ENCODE measurements around the gene LPIN3.

LPIN3 gene

DNA sequence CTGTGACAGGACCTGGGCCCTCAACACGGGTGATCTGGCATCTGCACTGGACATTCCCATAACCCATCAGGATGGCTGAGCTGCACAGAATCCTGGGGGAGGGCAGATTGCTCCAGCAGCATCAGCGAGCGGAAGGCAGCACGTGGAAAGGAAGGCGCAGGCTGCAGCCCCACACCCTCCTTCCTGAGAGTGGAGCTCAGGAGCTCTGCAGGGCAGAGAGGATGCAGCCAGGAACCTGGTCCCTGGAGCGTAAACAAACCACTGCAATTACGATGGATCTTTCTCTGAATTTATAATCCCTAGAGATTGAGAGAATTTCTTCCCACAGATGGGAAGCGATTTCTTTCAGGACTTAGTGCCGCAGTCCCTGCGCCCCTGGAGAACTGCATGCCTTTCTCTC lies 65.7 kb downstream of the LPIN3 start:
- no peaks in the 10 kb centered on the region for H4K20me1 ChIP-seq (ENCODE audit: insufficient read depth, low read length, poor library complexity, severe bottlenecking)
- no peak for TF ChIP-seq EZH2phosphoT487 (IDR thresholded peaks at IDR 0.05; ENCODE audit: borderline replicate concordance)
- TF ChIP-seq, protein P1, sequence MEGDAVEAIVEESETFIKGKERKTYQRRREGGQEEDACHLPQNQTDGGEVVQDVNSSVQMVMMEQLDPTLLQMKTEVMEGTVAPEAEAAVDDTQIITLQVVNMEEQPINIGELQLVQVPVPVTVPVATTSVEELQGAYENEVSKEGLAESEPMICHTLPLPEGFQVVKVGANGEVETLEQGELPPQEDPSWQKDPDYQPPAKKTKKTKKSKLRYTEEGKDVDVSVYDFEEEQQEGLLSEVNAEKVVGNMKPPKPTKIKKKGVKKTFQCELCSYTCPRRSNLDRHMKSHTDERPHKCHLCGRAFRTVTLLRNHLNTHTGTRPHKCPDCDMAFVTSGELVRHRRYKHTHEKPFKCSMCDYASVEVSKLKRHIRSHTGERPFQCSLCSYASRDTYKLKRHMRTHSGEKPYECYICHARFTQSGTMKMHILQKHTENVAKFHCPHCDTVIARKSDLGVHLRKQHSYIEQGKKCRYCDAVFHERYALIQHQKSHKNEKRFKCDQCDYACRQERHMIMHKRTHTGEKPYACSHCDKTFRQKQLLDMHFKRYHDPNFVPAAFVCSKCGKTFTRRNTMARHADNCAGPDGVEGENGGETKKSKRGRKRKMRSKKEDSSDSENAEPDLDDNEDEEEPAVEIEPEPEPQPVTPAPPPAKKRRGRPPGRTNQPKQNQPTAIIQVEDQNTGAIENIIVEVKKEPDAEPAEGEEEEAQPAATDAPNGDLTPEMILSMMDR (conservative IDR thresholded peaks at IDR 0.05; ENCODE audit: low read length): no peak
- no peak overlapping the region for H3K4me3 ChIP-seq (ENCODE audit: low read length, poor library complexity, severe bottlenecking)
- H3K36me3 ChIP-seq (ENCODE audit: insufficient read depth, low read length): peaks cover 48% of the 10 kb centered on the region
- peaks cover 49% of the 10 kb centered on the region for H3K4me1 ChIP-seq (ENCODE audit: insufficient read depth, low read length, poor library complexity, severe bottlenecking)
- no peaks in the 10 kb centered on the region for H3K9me3 ChIP-seq (ENCODE audit: insufficient read depth, low read depth, low read length)
- H3K79me2 ChIP-seq (ENCODE audit: insufficient read depth, low read length): no peaks in the 10 kb centered on the region
- H3K4me2 ChIP-seq (ENCODE audit: low read depth, low read length, poor library complexity, severe bottlenecking): no peak overlapping the region
- H3K27me3 ChIP-seq (ENCODE audit: insufficient read depth, low read length, poor library complexity, severe bottlenecking): no peaks in the 10 kb centered on the region
- H3K9me2 ChIP-seq (replicated peaks; ENCODE audit: low read depth, low read length): no peaks in the 10 kb centered on the region
- H3F3A ChIP-seq (ENCODE audit: low read depth): peaks cover 15% of the 10 kb centered on the region
- no peak overlapping the region for H2AFZ ChIP-seq (ENCODE audit: low read length)
- H3K9ac ChIP-seq (ENCODE audit: low read depth, low read length, poor library complexity, severe bottlenecking): peak overlapping the region; percentile 63

DNA sequence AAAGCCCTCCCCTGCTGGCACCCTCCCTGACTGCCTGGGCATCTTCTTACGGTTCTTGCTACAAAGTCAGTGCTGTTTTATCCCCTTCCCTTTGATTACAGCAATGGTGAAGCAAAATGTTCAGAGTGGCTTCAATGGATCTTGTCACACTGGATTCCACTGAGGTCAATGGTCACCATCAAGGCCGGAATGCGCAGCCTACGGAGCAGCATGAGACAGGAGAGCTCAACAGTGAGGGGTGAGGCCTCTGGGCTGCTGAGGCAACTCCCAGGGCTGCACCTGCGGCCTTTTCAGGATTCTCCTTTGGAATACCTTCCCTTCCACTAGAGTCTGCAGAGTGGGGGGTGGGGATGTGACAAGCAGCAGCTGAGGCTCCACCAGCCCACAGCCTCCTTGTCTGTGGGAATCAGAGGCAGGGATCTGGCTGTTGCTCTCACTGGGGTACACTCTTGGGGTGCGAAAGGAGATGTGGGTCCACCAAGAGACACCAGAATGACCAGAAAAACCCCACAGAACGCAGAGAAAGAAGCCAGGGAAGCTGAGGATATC lies 66.3 kb downstream of the LPIN3 start:
- Histone ChIP-seq H3K9me2 (replicated peaks; ENCODE audit: low read depth, low read length) (no peaks in the 10 kb centered on the region), H3K27me3 (ENCODE audit: insufficient read depth, low read length, poor library complexity, severe bottlenecking) (no peaks in the 10 kb centered on the region), H2AFZ (ENCODE audit: low read length) (no peak overlapping the region), H3K9ac (ENCODE audit: low read depth, low read length, poor library complexity, severe bottlenecking) (peak overlapping the region; percentile 63), H3K9me3 (ENCODE audit: insufficient read depth, low read depth, low read length) (no peaks in the 10 kb centered on the region), H4K20me1 (ENCODE audit: insufficient read depth, low read length, poor library complexity, severe bottlenecking) (no peaks in the 10 kb centered on the region), H3K79me2 (ENCODE audit: insufficient read depth, low read length) (no peaks in the 10 kb centered on the region), H3K4me3 (ENCODE audit: low read length, poor library complexity, severe bottlenecking) (peak overlapping the region; percentile 65), H3K4me2 (ENCODE audit: low read depth, low read length, poor library complexity, severe bottlenecking) (peak overlapping the region; percentile 82), H3K4me1 (ENCODE audit: insufficient read depth, low read length, poor library complexity, severe bottlenecking) (peaks cover 55% of the 10 kb centered on the region), H3F3A (ENCODE audit: low read depth) (peaks cover 15% of the 10 kb centered on the region), H3K36me3 (ENCODE audit: insufficient read depth, low read length) (peaks cover 52% of the 10 kb centered on the region)
- TF ChIP-seq, protein P1 (conservative IDR thresholded peaks at IDR 0.05; ENCODE audit: low read length): no peak
- TF ChIP-seq EZH2phosphoT487 (IDR thresholded peaks at IDR 0.05; ENCODE audit: borderline replicate concordance): no peak

DNA sequence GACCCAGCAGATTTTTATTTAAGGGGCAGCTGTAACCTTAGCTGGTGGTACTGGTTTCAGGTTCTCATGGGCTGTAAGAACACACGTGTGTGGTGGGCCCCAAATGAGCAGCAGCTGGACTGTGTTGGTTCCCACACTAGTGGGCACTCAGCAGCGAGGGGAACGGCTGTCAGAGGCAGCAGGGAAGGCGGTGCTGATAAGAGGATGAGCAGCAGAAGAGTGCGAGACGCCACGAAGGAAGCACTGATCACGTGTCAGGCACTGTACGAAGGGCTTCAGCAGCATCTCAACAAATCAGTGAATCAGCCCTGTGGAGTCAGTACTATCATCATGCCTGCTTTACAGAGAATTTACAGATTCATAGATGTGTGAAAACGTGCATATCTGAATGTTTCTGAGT lies 67.0 kb downstream of the LPIN3 start:
- Histone ChIP-seq H3K9ac (ENCODE audit: low read depth, low read length, poor library complexity, severe bottlenecking) (peak overlapping the region; percentile 63), H3K27me3 (ENCODE audit: insufficient read depth, low read length, poor library complexity, severe bottlenecking) (no peaks in the 10 kb centered on the region), H3K4me3 (ENCODE audit: low read length, poor library complexity, severe bottlenecking) (peak overlapping the region; percentile 65), H3K4me1 (ENCODE audit: insufficient read depth, low read length, poor library complexity, severe bottlenecking) (peaks cover 56% of the 10 kb centered on the region), H3K4me2 (ENCODE audit: low read depth, low read length, poor library complexity, severe bottlenecking) (peak overlapping the region; percentile 82), H4K20me1 (ENCODE audit: insufficient read depth, low read length, poor library complexity, severe bottlenecking) (no peaks in the 10 kb centered on the region), H3K36me3 (ENCODE audit: insufficient read depth, low read length) (peaks cover 58% of the 10 kb centered on the region), H3K9me2 (replicated peaks; ENCODE audit: low read depth, low read length) (no peaks in the 10 kb centered on the region), H3K79me2 (ENCODE audit: insufficient read depth, low read length) (no peaks in the 10 kb centered on the region), H3K9me3 (ENCODE audit: insufficient read depth, low read depth, low read length) (no peaks in the 10 kb centered on the region), H3F3A (ENCODE audit: low read depth) (peaks cover 15% of the 10 kb centered on the region), H2AFZ (ENCODE audit: low read length) (no peak overlapping the region)
- no peak for TF ChIP-seq EZH2phosphoT487 (IDR thresholded peaks at IDR 0.05; ENCODE audit: borderline replicate concordance)
- TF ChIP-seq, protein P1 (conservative IDR thresholded peaks at IDR 0.05; ENCODE audit: low read length): no peak
